HepG2 (cell line): Measurements from ENCODE around the gene SDR42E2. TPM values are rescaled to one million over a fixed set of nuclear protein-coding genes. Genes with fewer than 3 reads are reported as not detected.
A peak's percentile ranks its signal among the peaks of the same experiment; 100 is the strongest.

Experiments
- FOXA3 ChIP-seq: IDR thresholded peaks from 2 replicates; pipeline ENCODE4 v1.6.1; 2016; ENCODE audit warnings: missing genetic modification reagents, missing compliant biosample characterization
- PHF5A ChIP-seq: IDR thresholded peaks from one replicate; pipeline ENCODE4 v1.6.1; 2018; ENCODE audit warnings: low read depth, missing genetic modification reagents; ENCODE audit not compliant: unreplicated experiment
- RAD21 ChIP-seq: fragments of 450-650 bp; formaldehyde crosslinking; IDR thresholded peaks from 2 replicates; pipeline ENCODE4 v1.5.0; 2020; ENCODE audit warnings: mild to moderate bottlenecking
- RFXANK ChIP-seq: IDR thresholded peaks from 2 replicates; pipeline ENCODE4 v1.6.1; 2016
- SNAI1 ChIP-seq: sonication (generic); formaldehyde crosslinking; IDR thresholded peaks from 2 replicates; pipeline ENCODE4 v1.5.0; 2020; ENCODE audit warnings: mild to moderate bottlenecking, missing genetic modification reagents, borderline replicate concordance
- STAG1 ChIP-seq: sonication (generic); formaldehyde crosslinking; IDR thresholded peaks from 2 replicates; pipeline ENCODE4 v1.4.0; 2020; ENCODE audit warnings: missing genetic modification reagents
- TGIF2 ChIP-seq: IDR thresholded peaks from 2 replicates; pipeline ENCODE4 v1.6.1; 2016; ENCODE audit warnings: control low read depth, missing compliant biosample characterization
- ZMYM2 ChIP-seq: sonication (generic); formaldehyde crosslinking; IDR thresholded peaks from 2 replicates; pipeline ENCODE4 v1.8.0; 2022; ENCODE audit warnings: mild to moderate bottlenecking, missing genetic modification reagents
- ZNF180 ChIP-seq: sonication (generic); formaldehyde crosslinking; IDR thresholded peaks from 2 replicates; pipeline ENCODE4 v1.4.0; 2020; ENCODE audit warnings: low read depth, missing genetic modification reagents, borderline replicate concordance
- ZNF20 ChIP-seq: sonication (generic); formaldehyde crosslinking; IDR thresholded peaks from 2 replicates; pipeline ENCODE4 v1.4.0; 2020; ENCODE audit warnings: mild to moderate bottlenecking, moderate library complexity, missing genetic modification reagents
- ZNF484 ChIP-seq: sonication (generic); formaldehyde crosslinking; IDR thresholded peaks from 2 replicates; pipeline ENCODE4 v1.5.1; 2020; ENCODE audit warnings: mild to moderate bottlenecking, low read depth, missing genetic modification reagents, borderline replicate concordance
- ZNF550 ChIP-seq: sonication (generic); formaldehyde crosslinking; IDR thresholded peaks from 2 replicates; pipeline ENCODE4 v1.4.0; 2020; ENCODE audit warnings: mild to moderate bottlenecking, missing genetic modification reagents, borderline replicate concordance
- ZNF564 ChIP-seq: sonication (generic); formaldehyde crosslinking; IDR thresholded peaks from 2 replicates; pipeline ENCODE4 v1.8.1; 2023; ENCODE audit warnings: mild to moderate bottlenecking, missing genetic modification reagents
- polyA plus RNA-seq, 8 experiments: library from polyadenylated mRNA; depleted of rRNA in 3 of 8; stranded (reverse) in 7 of 8; unstranded in 1 of 8; fragments of >200 nt; fragmentation: Illumina TruSeq in 4 of 8; extraction: Trizol in 4 of 8; gene quantifications; 2 replicates each; pipeline versions ENCODE4 v1.2.1 to v1.2.3, GENCODE V29; 2011 to 2016; ENCODE audit warnings: low read depth in 4 of 8, missing spikeins in 1 of 8, mixed read lengths in 1 of 8; ENCODE audit not compliant: insufficient read depth in 1 of 8
- total RNA-seq, 5 experiments: library from RNA; depleted of rRNA; stranded (reverse); fragments of >200 nt; fragmentation: Illumina TruSeq; extraction: Trizol; gene quantifications; 2 replicates each; pipeline ENCODE4 v1.2.3, GENCODE V29; 2016; ENCODE audit warnings: low read depth in 1 of 5
- TF ChIP-seq, protein P1 (sequence below): sonication (generic); formaldehyde crosslinking; IDR thresholded peaks from 2 replicates; pipeline ENCODE4 v1.5.1; 2020; ENCODE audit warnings: missing genetic modification reagents, mild to moderate bottlenecking, borderline replicate concordance
- TF ChIP-seq, protein P2 (sequence below): sonication (generic); formaldehyde crosslinking; IDR thresholded peaks from one replicate; pipeline ENCODE4 v1.5.1; 2020; ENCODE audit warnings: mild to moderate bottlenecking, missing genetic modification reagents; ENCODE audit errors: not compliant biosample characterization
- TF ChIP-seq, protein P3 (sequence below): sonication (generic); formaldehyde crosslinking; IDR thresholded peaks from 2 replicates; pipeline ENCODE4 v1.4.0; 2020; ENCODE audit warnings: missing genetic modification reagents

The SDR42E2 gene
- total and polyA plus RNA-seq, 2 of the 13 experiments (the other 11 are each of a cell fraction or from before 2014, with no cell fraction given), result 0.05 to 0.11 TPM

DNA sequence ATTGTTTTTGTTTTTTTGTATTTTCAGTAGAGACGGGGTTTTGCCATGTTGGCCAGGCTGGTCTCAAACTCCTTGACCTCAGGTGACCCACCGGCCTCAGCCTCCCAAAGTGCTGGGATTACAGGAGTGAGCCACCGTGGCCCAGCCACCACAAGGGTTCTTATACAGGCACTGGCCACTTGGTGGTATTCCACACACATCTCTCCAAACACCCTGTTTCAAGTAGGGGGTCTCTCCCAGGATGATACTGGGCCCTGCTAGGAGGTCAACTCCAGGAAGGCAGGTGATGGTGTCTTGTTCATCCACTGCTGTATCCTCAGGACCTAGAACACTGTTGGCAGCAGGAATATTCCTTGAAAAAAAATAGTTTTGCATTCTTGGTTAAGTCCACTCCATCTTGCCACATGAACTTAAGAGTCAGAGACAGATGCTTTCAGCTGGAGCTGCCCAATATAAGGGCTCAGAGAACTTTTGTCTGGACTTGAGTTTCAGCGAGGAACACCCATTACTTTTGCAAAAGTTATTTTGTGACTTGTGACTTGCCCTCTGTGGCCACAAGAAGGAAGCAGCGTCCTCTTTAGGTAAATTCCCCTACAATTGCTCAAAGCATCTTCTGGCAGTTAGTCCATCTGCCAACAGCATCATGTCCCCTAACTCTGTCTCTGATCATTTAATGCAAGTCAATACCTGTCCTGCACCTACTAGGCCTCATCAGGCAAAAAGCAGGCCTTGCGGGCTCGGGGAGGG, 36.4 kb downstream of the SDR42E2 start (continued):
- TF ChIP-seq ZNF484 (CRISPR knock-in tag), result no peak
- no peak for TF ChIP-seq ZNF20
- TF ChIP-seq ZMYM2 (CRISPR knock-in tag), result peak; percentile 71; the same call in 1 of the 2 replicates
- TF ChIP-seq RAD21 (CRISPR knock-in tag), result peak; percentile 13; the same call in 1 of the 2 replicates
- TF ChIP-seq, protein P1, sequence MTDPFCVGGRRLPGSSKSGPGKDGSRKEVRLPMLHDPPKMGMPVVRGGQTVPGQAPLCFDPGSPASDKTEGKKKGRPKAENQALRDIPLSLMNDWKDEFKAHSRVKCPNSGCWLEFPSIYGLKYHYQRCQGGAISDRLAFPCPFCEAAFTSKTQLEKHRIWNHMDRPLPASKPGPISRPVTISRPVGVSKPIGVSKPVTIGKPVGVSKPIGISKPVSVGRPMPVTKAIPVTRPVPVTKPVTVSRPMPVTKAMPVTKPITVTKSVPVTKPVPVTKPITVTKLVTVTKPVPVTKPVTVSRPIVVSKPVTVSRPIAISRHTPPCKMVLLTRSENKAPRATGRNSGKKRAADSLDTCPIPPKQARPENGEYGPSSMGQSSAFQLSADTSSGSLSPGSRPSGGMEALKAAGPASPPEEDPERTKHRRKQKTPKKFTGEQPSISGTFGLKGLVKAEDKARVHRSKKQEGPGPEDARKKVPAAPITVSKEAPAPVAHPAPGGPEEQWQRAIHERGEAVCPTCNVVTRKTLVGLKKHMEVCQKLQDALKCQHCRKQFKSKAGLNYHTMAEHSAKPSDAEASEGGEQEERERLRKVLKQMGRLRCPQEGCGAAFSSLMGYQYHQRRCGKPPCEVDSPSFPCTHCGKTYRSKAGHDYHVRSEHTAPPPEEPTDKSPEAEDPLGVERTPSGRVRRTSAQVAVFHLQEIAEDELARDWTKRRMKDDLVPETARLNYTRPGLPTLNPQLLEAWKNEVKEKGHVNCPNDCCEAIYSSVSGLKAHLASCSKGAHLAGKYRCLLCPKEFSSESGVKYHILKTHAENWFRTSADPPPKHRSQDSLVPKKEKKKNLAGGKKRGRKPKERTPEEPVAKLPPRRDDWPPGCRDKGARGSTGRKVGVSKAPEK, result peak; percentile 54; the same call in 1 of the 2 replicates
- TF ChIP-seq SNAI1 (CRISPR knock-in tag), result no peak
- 0 out of 2 replicates have a peak, but pooled peaks have one; percentile 27 for TF ChIP-seq ZNF564 (CRISPR knock-in tag)
- no peak for TF ChIP-seq RFXANK (CRISPR knock-in tag)
- TF ChIP-seq, protein P2, sequence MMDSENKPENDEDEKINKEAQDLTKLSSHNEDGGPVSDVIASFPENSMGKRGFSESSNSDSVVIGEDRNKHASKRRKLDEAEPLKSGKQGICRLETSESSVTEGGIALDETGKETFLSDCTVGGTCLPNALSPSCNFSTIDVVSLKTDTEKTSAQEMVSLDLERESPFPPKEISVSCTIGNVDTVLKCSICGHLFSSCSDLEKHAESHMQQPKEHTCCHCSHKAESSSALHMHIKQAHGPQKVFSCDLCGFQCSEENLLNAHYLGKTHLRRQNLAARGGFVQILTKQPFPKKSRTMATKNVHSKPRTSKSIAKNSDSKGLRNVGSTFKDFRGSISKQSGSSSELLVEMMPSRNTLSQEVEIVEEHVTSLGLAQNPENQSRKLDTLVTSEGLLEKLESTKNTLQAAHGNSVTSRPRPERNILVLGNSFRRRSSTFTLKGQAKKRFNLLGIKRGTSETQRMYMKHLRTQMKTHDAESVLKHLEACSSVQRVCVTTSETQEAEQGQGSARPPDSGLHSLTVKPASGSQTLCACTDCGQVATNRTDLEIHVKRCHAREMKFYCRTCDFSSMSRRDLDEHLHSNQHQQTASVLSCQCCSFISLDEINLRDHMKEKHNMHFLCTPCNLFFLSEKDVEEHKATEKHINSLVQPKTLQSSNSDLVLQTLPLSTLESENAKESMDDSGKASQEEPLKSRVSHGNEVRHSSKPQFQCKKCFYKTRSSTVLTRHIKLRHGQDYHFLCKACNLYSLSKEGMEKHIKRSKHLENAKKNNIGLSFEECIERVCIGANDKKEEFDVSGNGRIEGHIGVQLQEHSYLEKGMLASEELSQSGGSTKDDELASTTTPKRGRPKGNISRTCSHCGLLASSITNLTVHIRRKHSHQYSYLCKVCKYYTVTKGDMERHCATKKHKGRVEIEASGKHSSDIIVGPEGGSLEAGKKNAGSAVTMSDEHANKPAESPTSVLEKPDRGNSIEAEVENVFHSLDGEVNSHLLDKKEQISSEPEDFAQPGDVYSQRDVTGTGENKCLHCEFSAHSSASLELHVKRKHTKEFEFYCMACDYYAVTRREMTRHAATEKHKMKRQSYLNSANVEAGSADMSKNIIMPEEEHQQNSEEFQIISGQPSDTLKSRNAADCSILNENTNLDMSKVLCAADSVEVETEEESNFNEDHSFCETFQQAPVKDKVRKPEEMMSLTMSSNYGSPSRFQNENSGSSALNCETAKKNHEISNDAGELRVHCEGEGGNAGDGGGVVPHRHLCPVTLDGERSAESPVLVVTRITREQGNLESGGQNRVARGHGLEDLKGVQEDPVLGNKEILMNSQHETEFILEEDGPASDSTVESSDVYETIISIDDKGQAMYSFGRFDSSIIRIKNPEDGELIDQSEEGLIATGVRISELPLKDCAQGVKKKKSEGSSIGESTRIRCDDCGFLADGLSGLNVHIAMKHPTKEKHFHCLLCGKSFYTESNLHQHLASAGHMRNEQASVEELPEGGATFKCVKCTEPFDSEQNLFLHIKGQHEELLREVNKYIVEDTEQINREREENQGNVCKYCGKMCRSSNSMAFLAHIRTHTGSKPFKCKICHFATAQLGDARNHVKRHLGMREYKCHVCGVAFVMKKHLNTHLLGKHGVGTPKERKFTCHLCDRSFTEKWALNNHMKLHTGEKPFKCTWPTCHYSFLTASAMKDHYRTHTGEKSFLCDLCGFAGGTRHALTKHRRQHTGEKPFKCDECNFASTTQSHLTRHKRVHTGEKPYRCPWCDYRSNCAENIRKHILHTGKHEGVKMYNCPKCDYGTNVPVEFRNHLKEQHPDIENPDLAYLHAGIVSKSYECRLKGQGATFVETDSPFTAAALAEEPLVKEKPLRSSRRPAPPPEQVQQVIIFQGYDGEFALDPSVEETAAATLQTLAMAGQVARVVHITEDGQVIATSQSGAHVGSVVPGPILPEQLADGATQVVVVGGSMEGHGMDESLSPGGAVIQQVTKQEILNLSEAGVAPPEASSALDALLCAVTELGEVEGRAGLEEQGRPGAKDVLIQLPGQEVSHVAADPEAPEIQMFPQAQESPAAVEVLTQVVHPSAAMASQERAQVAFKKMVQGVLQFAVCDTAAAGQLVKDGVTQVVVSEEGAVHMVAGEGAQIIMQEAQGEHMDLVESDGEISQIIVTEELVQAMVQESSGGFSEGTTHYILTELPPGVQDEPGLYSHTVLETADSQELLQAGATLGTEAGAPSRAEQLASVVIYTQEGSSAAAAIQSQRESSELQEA, result no peak
- peak; percentile 47 for TF ChIP-seq STAG1 (CRISPR knock-in tag)
- 0 out of 2 replicates have a peak, but pooled peaks have one; percentile 13 for TF ChIP-seq FOXA3 (CRISPR knock-in tag)
- TF ChIP-seq, protein P3, sequence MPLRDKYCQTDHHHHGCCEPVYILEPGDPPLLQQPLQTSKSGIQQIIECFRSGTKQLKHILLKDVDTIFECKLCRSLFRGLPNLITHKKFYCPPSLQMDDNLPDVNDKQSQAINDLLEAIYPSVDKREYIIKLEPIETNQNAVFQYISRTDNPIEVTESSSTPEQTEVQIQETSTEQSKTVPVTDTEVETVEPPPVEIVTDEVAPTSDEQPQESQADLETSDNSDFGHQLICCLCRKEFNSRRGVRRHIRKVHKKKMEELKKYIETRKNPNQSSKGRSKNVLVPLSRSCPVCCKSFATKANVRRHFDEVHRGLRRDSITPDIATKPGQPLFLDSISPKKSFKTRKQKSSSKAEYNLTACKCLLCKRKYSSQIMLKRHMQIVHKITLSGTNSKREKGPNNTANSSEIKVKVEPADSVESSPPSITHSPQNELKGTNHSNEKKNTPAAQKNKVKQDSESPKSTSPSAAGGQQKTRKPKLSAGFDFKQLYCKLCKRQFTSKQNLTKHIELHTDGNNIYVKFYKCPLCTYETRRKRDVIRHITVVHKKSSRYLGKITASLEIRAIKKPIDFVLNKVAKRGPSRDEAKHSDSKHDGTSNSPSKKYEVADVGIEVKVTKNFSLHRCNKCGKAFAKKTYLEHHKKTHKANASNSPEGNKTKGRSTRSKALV (CRISPR knock-in tag), result 0 out of 2 replicates have a peak, but pooled peaks have one; percentile 27
- peak; percentile 58 for TF ChIP-seq PHF5A (CRISPR knock-in tag)
- peak; percentile 54; the same call in 1 of the 2 replicates for TF ChIP-seq TGIF2
- 0 out of 2 replicates have a peak, but pooled peaks have one; percentile 36 for TF ChIP-seq ZNF180
- TF ChIP-seq ZNF550 (CRISPR knock-in tag), result no peak
